Measurements from ENCODE around the gene MAPK4. TPM values are rescaled to one million over a fixed set of nuclear protein-coding genes. Genes with fewer than 3 reads are reported as not detected.

The MAPK4 gene
- total RNA-seq, 1 experiment from 2014 or later: 4.2 TPM

DNA sequence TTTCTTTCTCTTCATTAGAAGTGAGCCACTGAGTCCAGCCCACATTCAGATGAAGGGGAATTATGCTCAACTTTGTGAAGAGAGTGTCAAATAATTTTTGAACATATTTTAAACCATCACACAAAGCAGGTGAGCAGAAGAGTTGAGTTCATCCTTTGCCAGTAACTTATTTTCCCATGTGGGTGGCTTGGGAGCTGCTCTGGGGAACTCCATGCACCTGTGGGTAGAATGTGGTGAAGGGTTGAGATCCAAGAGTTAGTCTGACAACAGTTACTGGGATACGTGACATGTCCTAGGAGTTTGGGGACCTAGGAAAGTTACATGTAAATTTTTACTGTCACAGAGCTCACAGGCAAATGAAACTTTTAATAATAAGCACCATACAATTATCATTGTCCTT lies 21.6 kb downstream of the MAPK4 start:
- H3K4me3 Mint-ChIP-seq: no peak overlapping the region
- H3K4me1 Mint-ChIP-seq: peaks cover 14% of the 10 kb centered on the region
- no peak for ATAC-seq
- POLR2A ChIA-PET: no interaction called here
- TF ChIP-seq, protein P1, sequence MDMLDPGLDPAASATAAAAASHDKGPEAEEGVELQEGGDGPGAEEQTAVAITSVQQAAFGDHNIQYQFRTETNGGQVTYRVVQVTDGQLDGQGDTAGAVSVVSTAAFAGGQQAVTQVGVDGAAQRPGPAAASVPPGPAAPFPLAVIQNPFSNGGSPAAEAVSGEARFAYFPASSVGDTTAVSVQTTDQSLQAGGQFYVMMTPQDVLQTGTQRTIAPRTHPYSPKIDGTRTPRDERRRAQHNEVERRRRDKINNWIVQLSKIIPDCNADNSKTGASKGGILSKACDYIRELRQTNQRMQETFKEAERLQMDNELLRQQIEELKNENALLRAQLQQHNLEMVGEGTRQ (CRISPR knock-in tag; IDR thresholded peaks at IDR 0.05): no peak
- TF ChIP-seq RELA (CRISPR knock-in tag; IDR thresholded peaks at IDR 0.05; ENCODE audit: borderline replicate concordance) (no peak), ZNF121 (CRISPR knock-in tag; IDR thresholded peaks at IDR 0.05) (no peak), ZNF263 (CRISPR knock-in tag; IDR thresholded peaks at IDR 0.05; ENCODE audit: low read depth) (no peak), ELF4 (CRISPR knock-in tag; IDR thresholded peaks at IDR 0.05; ENCODE audit: low read depth) (no peak)
- TF ChIP-seq, protein P2, sequence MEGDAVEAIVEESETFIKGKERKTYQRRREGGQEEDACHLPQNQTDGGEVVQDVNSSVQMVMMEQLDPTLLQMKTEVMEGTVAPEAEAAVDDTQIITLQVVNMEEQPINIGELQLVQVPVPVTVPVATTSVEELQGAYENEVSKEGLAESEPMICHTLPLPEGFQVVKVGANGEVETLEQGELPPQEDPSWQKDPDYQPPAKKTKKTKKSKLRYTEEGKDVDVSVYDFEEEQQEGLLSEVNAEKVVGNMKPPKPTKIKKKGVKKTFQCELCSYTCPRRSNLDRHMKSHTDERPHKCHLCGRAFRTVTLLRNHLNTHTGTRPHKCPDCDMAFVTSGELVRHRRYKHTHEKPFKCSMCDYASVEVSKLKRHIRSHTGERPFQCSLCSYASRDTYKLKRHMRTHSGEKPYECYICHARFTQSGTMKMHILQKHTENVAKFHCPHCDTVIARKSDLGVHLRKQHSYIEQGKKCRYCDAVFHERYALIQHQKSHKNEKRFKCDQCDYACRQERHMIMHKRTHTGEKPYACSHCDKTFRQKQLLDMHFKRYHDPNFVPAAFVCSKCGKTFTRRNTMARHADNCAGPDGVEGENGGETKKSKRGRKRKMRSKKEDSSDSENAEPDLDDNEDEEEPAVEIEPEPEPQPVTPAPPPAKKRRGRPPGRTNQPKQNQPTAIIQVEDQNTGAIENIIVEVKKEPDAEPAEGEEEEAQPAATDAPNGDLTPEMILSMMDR (IDR thresholded peaks at IDR 0.05): no peak
- no peak for DNase-seq (ENCODE audit: low spot score)
- H3K9me3 Mint-ChIP-seq: peaks cover 8% of the 10 kb centered on the region
- CTCF ChIA-PET: interaction anchor here (1.4 to 1.9 kb wide), 2 partner anchors 8 to 12 kb away, joined by 4 to 6 read pairs; no protein-coding TSS in a partner anchor
- no peaks in the 10 kb centered on the region for H3K36me3 Mint-ChIP-seq
- peaks cover 28% of the 10 kb centered on the region for H3K27me3 Mint-ChIP-seq (ENCODE audit: low read depth)
- no peak overlapping the region for H3K27ac Mint-ChIP-seq

- H3K27ac Mint-ChIP-seq: no peak overlapping the region
- TF ChIP-seq FOXP1 (CRISPR knock-in tag; IDR thresholded peaks at IDR 0.05; ENCODE audit: borderline replicate concordance): no peak
- TF ChIP-seq, protein P3, sequence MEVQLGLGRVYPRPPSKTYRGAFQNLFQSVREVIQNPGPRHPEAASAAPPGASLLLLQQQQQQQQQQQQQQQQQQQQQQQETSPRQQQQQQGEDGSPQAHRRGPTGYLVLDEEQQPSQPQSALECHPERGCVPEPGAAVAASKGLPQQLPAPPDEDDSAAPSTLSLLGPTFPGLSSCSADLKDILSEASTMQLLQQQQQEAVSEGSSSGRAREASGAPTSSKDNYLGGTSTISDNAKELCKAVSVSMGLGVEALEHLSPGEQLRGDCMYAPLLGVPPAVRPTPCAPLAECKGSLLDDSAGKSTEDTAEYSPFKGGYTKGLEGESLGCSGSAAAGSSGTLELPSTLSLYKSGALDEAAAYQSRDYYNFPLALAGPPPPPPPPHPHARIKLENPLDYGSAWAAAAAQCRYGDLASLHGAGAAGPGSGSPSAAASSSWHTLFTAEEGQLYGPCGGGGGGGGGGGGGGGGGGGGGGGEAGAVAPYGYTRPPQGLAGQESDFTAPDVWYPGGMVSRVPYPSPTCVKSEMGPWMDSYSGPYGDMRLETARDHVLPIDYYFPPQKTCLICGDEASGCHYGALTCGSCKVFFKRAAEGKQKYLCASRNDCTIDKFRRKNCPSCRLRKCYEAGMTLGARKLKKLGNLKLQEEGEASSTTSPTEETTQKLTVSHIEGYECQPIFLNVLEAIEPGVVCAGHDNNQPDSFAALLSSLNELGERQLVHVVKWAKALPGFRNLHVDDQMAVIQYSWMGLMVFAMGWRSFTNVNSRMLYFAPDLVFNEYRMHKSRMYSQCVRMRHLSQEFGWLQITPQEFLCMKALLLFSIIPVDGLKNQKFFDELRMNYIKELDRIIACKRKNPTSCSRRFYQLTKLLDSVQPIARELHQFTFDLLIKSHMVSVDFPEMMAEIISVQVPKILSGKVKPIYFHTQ (CRISPR knock-in tag; IDR thresholded peaks at IDR 0.05): no peak
- TF ChIP-seq STAT6 (CRISPR knock-in tag; conservative IDR thresholded peaks at IDR 0.05; ENCODE audit: low read depth): no peak
- TF ChIP-seq, protein P4, sequence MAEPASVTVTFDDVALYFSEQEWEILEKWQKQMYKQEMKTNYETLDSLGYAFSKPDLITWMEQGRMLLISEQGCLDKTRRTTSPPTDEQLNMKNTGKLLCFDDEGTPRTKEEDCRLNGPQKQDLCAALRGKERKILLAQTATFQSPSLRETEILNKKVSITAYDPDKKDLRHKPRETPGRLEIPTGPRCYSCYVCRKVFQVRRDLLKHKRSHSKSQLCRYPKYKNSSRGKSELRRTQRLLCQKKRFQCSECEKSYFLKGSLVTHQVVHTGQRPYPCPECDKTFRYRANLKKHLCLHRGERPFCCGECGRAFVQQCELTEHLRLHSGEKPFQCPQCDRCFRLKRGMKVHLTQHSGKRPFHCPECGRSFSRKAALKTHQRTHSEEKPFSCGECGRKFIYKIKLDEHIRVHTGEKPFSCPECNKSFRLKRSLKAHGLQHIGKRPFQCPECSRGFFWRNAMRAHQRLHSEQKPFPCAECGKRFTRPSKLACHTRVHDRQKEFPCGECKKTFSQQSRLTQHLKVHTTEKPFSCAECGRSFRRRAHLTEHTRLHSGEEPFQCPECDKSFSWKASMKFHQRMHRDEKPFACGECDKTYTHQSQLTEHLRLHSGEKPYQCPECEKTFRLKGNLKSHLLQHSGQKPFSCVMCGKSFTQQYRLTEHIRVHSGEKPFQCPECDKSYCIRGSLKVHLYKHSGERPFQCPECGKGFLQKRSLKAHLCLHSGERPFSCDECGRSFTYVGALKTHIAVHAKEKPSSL (CRISPR knock-in tag; conservative IDR thresholded peaks at IDR 0.05): no peak
- peaks cover 8% of the 10 kb centered on the region for H3K9me3 Mint-ChIP-seq
- no peak overlapping the region for H3K4me3 Mint-ChIP-seq
- peaks cover 28% of the 10 kb centered on the region for H3K27me3 Mint-ChIP-seq (ENCODE audit: low read depth)
- DNase-seq (ENCODE audit: low spot score): no peak
- CTCF ChIA-PET: interaction anchor here (1.4 to 1.9 kb wide), 2 partner anchors 8 to 13 kb away, joined by 4 to 6 read pairs; no protein-coding TSS in a partner anchor
- H3K36me3 Mint-ChIP-seq: no peaks in the 10 kb centered on the region
- ATAC-seq: no peak
- POLR2A ChIA-PET: no interaction called here
- H3K4me1 Mint-ChIP-seq: peaks cover 14% of the 10 kb centered on the region
These were observed 22.6 kb downstream of the MAPK4 start for GRCh38 chr18:50582500-50582899.

- CTCF ChIA-PET: interaction anchor here (0.6 to 1.7 kb wide), 9 partner anchors 8 to 157 kb away, joined by 3 to 7 read pairs (median 3); no protein-coding TSS in a partner anchor
- no peak for DNase-seq (ENCODE audit: low spot score)
- H3K4me3 Mint-ChIP-seq: no peak overlapping the region
- H3K36me3 Mint-ChIP-seq: no peaks in the 10 kb centered on the region
- H3K4me1 Mint-ChIP-seq: peaks cover 7% of the 10 kb centered on the region
- H3K9me3 Mint-ChIP-seq: peaks cover 17% of the 10 kb centered on the region; the same call in 1 of the 2 replicates
- no peak overlapping the region for H3K27ac Mint-ChIP-seq
- POLR2A ChIA-PET: no interaction called here
- no peak for ATAC-seq
- H3K27me3 Mint-ChIP-seq (ENCODE audit: low read depth): peaks cover 16% of the 10 kb centered on the region
- TF ChIP-seq, protein P3 (CRISPR knock-in tag; IDR thresholded peaks at IDR 0.05): no peak
- TF ChIP-seq MXD4 (CRISPR knock-in tag; IDR thresholded peaks at IDR 0.05; ENCODE audit: borderline replicate concordance) (no peak), TEAD4 (CRISPR knock-in tag; IDR thresholded peaks at IDR 0.05) (no peak)
- TF ChIP-seq, protein P5, sequence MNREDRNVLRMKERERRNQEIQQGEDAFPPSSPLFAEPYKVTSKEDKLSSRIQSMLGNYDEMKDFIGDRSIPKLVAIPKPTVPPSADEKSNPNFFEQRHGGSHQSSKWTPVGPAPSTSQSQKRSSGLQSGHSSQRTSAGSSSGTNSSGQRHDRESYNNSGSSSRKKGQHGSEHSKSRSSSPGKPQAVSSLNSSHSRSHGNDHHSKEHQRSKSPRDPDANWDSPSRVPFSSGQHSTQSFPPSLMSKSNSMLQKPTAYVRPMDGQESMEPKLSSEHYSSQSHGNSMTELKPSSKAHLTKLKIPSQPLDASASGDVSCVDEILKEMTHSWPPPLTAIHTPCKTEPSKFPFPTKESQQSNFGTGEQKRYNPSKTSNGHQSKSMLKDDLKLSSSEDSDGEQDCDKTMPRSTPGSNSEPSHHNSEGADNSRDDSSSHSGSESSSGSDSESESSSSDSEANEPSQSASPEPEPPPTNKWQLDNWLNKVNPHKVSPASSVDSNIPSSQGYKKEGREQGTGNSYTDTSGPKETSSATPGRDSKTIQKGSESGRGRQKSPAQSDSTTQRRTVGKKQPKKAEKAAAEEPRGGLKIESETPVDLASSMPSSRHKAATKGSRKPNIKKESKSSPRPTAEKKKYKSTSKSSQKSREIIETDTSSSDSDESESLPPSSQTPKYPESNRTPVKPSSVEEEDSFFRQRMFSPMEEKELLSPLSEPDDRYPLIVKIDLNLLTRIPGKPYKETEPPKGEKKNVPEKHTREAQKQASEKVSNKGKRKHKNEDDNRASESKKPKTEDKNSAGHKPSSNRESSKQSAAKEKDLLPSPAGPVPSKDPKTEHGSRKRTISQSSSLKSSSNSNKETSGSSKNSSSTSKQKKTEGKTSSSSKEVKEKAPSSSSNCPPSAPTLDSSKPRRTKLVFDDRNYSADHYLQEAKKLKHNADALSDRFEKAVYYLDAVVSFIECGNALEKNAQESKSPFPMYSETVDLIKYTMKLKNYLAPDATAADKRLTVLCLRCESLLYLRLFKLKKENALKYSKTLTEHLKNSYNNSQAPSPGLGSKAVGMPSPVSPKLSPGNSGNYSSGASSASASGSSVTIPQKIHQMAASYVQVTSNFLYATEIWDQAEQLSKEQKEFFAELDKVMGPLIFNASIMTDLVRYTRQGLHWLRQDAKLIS (CRISPR knock-in tag; IDR thresholded peaks at IDR 0.05; ENCODE audit: borderline replicate concordance): no peak
These were observed 26.8 kb downstream of the MAPK4 start for GRCh38 chr18:50586710-50587109.
